Stimulated activated CD8-positive, alpha-beta memory T cell treated with anti-CD3 and anti-CD28 coated beads, Interleukin-12 subunit alpha, Interleukin-12 subunit beta, amount 100 ng/mL, for 24 hours (primary cell): ENCODE data around the gene ZFAND6.

Experiments used
- DNase-seq: peaks from one replicate; pipeline ENCODE4 v3.0.0-alpha.2; 2020; ENCODE audit errors: extremely low read depth

The ZFAND6 gene

GRCh38 chr15:80169768-80170357 lies 110.4 kb downstream of the ZFAND6 start:
- DNase-seq, result no peak

- no peak for DNase-seq
Measured at GRCh38 chr15:80170596-80170995, 111.1 kb downstream of the ZFAND6 start.

- DNase-seq, result no peak
Measured at GRCh38 chr15:80171787-80172186, 112.3 kb downstream of the ZFAND6 start.

GRCh38 chr15:80172401-80172800 lies 112.9 kb downstream of the ZFAND6 start:
- no peak for DNase-seq

- peak; percentile 24 for DNase-seq
Measured at GRCh38 chr15:80173022-80173759, 113.7 kb downstream of the ZFAND6 start.

- DNase-seq, result no peak
Measured at GRCh38 chr15:80174017-80174746, 114.7 kb downstream of the ZFAND6 start.

- DNase-seq, result no peak
Measured at GRCh38 chr15:80175436-80175835, 116.0 kb downstream of the ZFAND6 start.

GRCh38 chr15:80176443-80176842 lies 117.0 kb downstream of the ZFAND6 start:
- DNase-seq, result no peak

GRCh38 chr15:80177156-80177555 lies 117.7 kb downstream of the ZFAND6 start:
- no peak for DNase-seq

- DNase-seq, result no peak
Measured at GRCh38 chr15:80179025-80179759, 119.7 kb downstream of the ZFAND6 start.

GRCh38 chr15:80179935-80180334 lies 120.5 kb downstream of the ZFAND6 start:
- no peak for DNase-seq

- DNase-seq, result no peak
Measured at GRCh38 chr15:80180468-80180867, 121.0 kb downstream of the ZFAND6 start.

- DNase-seq, result no peak
Measured at GRCh38 chr15:80180986-80181385, 121.5 kb downstream of the ZFAND6 start.

GRCh38 chr15:80182611-80183261 lies 123.3 kb downstream of the ZFAND6 start:
- no peak for DNase-seq

GRCh38 chr15:80183306-80183705 lies 123.8 kb downstream of the ZFAND6 start:
- DNase-seq, result no peak

- DNase-seq, result no peak
Measured at GRCh38 chr15:80183886-80184285, 124.4 kb downstream of the ZFAND6 start.

GRCh38 chr15:80184554-80184953 lies 125.1 kb downstream of the ZFAND6 start:
- DNase-seq, result no peak

GRCh38 chr15:80185152-80185551 lies 125.7 kb downstream of the ZFAND6 start:
- no peak for DNase-seq

- DNase-seq, result no peak
Measured at GRCh38 chr15:80186066-80186465, 126.6 kb downstream of the ZFAND6 start.

- DNase-seq, result no peak
Measured at GRCh38 chr15:80186597-80186996, 127.1 kb downstream of the ZFAND6 start.
